ENCODE data around the gene PROX1. TPM values are rescaled to one million over a fixed set of nuclear protein-coding genes. Genes with fewer than 3 reads are reported as not detected.
"Not testable (repeated sequence)": the region's sequence is repeated elsewhere in the genome, so short reads cannot be mapped to it uniquely, and the experiment has no call there.

Gene PROX1
- total and polyA plus RNA-seq, 2 of the 8 experiments (the other 6 are each of a cell fraction or from before 2014, with no cell fraction given): 0.30 to 2.0 TPM

GRCh38 chr1:214089003-214089402 is 101.2 kb downstream of the PROX1 start:
- POLR2A ChIA-PET (ENCODE audit: partially characterized antibody); H2BK20ac ChIP-seq (ENCODE audit: low read length); H3K18ac ChIP-seq (ENCODE audit: extremely low read depth, low read length); H2BK5ac ChIP-seq (ENCODE audit: low read depth, low read length); H3K36me3 ChIP-seq (ENCODE audit: control insufficient read depth in 2 of 4, insufficient read depth in 4 of 4, low read length in 3 of 4); H2BK120ac ChIP-seq (replicated peaks; ENCODE audit: low read depth, low read length); H2BK15ac ChIP-seq (ENCODE audit: low read length); H3K27me3 ChIP-seq (replicated peaks in 1 of 4; ENCODE audit: control insufficient read depth in 3 of 4, extremely low read depth in 1 of 4, insufficient read depth in 3 of 4, low read length in 3 of 4); H3K23me2 ChIP-seq (ENCODE audit: low read depth, low read length); H3K4me1 ChIP-seq (replicated peaks in 1 of 4; ENCODE audit: control insufficient read depth in 3 of 4, insufficient read depth in 4 of 4, low read length in 3 of 4); H3K9me3 ChIP-seq (ENCODE audit: insufficient read depth in 2 of 2, low read depth in 1 of 2, low read length in 1 of 2); H3K14ac ChIP-seq (ENCODE audit: insufficient read length); H2AK5ac ChIP-seq (ENCODE audit: low read depth, low read length); H2BK12ac ChIP-seq (ENCODE audit: low read depth, low read length); H4K20me1 ChIP-seq (replicated peaks in 1 of 2; ENCODE audit: control insufficient read depth in 1 of 2, insufficient read depth in 2 of 2, low read length in 2 of 2); H3K79me1 ChIP-seq (ENCODE audit: low read depth, low read length); H4K8ac ChIP-seq (ENCODE audit: extremely low read depth, insufficient read depth, low read length); DNase-seq (ENCODE audit: low read depth in 1 of 2, low spot score in 2 of 2); H3K9ac ChIP-seq (replicated peaks in 1 of 4; ENCODE audit: extremely low read depth in 1 of 4, low read depth in 3 of 4, low read length in 3 of 4); H3K4me3 ChIP-seq (ENCODE audit: extremely low read depth in 1 of 4, insufficient read depth in 2 of 4, low read depth in 3 of 4, low read length in 4 of 4); H3K23ac ChIP-seq (ENCODE audit: insufficient read length); H3K27ac ChIP-seq (ENCODE audit: low read depth, low read length); H3K4ac ChIP-seq (replicated peaks; ENCODE audit: insufficient read length, low read depth, low read length); H3K79me2 ChIP-seq (ENCODE audit: control insufficient read depth in 1 of 2, insufficient read depth in 2 of 2, low read length in 2 of 2); H3K56ac ChIP-seq (replicated peaks; ENCODE audit: insufficient read length, low read depth, low read length); H2AFZ ChIP-seq (ENCODE audit: low read length); H3K4me2 ChIP-seq (ENCODE audit: insufficient read depth in 1 of 2, low read depth in 2 of 2, low read length in 2 of 2); CTCF ChIA-PET (ENCODE audit: partially characterized antibody); FAIRE-seq; H4K5ac ChIP-seq (ENCODE audit: insufficient read length, low read depth, low read length); H4K91ac ChIP-seq (replicated peaks; ENCODE audit: insufficient read length, low read length): not testable (repeated sequence)
- peak; percentile 73 for TF ChIP-seq KDM1A (IDR thresholded peaks at IDR 0.05; ENCODE audit: borderline replicate concordance, low read length)
- WGBS, 2 experiments (ENCODE audit: extremely low coverage in 1 of 2, insufficient coverage in 1 of 2, insufficient read length in 1 of 2, insufficient replicate concordance in 2 of 2, low coverage in 1 of 2, low lambda C conversion rate in 2 of 2, missing lambda C conversion rate in 1 of 2): 82% methylated on average over 2 of the region's 2 CpGs; no CpG with 5 or more reads in 1 of the 2 experiments
